GM18870 (cell line): ENCODE data around the gene METTL9.
"Not testable (repeated sequence)": the region's sequence is repeated elsewhere in the genome, so short reads cannot be mapped to it uniquely, and the experiment has no call there.

ENCODE experiments used
- ATAC-seq: cut with Tn5 transposase; IDR thresholded peaks from one replicate; pipeline ENCODE4 v1.9.1; 2021; ENCODE audit warnings: moderate library complexity; ENCODE audit not compliant: unreplicated experiment

Gene METTL9

GRCh38 chr16:21573506-21573905 is 25.9 kb upstream of the METTL9 start:
- not testable (repeated sequence) for ATAC-seq

DNA sequence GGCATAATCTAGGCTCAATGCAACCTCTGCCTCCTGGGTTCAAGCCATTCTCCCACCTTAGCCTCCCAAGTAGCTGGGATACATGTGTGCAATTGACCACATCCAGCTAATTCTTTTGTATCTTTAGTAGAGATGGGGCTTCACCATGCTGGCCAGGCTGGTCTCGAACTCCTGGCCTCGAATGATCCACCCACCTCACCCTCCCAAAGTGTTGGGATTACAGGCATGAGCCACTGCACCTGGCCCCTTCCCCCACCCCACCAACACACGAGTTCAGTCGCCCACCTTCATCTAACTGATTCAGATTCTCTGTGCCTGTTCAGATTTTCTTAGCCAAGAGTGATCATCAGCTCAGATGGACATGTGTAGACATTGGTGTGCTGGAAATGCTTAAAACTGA is 25.0 kb upstream of the METTL9 start:
- no peak for ATAC-seq

- not testable (repeated sequence) for ATAC-seq
These were observed 23.1 kb upstream of the METTL9 start for GRCh38 chr16:21576323-21576722.

GRCh38 chr16:21577487-21577886 is 21.9 kb upstream of the METTL9 start:
- not testable (repeated sequence) for ATAC-seq

DNA sequence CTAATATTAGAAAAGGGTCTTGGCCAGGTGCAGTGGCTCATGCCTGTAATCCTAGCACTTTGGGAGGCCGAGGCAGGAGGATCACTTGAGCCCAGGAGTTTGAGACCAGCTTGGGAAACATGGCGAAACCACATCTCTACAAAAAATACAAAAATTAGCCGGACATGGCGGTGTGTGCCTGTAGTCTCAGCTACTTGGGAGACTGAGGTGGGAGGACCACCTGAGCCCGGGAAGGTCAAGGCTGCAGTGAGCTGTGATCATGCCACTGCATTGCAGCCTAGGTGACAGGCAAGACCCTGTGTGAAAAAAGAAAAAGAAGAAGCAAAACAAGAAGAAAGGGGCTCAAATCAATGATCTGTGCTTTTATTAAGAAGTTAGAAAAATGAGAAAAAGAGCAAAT is 21.1 kb upstream of the METTL9 start:
- not testable (repeated sequence) for ATAC-seq

DNA sequence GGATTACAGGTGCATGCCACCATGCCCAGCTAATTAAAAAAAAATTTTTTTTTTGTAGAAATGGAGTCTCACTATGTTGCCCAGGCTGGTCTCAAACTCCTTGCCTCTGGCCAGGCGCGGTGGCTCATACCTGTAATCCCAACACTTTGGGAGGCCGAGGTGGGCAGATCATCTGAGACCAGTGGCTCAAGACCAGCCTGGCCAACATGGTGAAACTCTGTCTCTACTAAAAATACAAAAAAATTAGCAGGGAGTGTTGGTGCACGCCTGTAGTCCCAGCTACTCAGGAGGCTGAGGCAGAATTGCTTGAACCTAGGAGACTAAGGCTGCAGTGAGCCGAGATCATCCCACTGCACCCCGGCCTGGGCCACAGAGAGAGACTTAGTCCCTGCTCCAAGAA is 19.2 kb upstream of the METTL9 start:
- ATAC-seq, result not testable (repeated sequence)

DNA sequence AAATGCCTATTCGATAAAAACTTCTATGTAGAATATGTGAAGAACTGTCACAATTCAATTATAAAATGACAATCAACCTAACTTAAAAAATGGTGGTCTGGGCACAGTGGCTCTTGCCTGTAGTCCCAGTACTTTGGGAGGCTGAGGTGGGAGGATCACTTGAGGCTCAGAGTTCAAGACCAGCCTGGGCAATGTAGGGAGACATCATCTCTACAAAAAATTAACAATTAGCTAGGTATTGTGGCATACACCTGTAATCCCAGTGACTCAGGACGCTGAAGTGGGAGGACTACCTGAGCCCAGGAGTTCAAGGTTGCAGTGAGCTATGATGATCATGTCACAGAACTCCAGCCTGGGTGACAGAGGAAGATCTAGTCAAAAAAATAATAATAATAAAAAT is 18.6 kb upstream of the METTL9 start:
- ATAC-seq, result no peak

- no peak for ATAC-seq
These were observed 14.6 kb upstream of the METTL9 start for GRCh38 chr16:21584817-21585216.

GRCh38 chr16:21588593-21588992 is 10.8 kb upstream of the METTL9 start:
- ATAC-seq, result not testable (repeated sequence)

GRCh38 chr16:21589551-21589950 is 9.8 kb upstream of the METTL9 start:
- no peak for ATAC-seq

DNA sequence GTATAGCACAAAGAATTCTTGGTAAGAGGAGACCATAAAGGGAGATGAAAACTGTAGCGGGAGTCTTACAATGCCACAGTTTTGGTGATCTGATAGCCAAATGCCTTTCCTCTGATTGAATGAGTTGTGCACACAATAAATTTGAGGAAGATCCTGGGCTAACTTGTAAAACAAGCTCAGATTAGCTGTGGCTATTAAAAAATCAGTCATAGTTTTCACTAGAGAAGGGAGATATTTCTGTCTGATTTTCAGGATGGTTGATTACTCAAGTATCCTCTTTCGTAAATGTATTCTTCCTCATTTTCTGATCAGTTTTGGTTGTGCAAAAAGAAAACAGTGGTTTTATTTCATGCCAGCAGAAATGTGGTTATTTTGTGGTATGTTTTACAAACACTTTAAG is 9.1 kb upstream of the METTL9 start:
- ATAC-seq, result no peak

GRCh38 chr16:21590796-21591195 is 8.6 kb upstream of the METTL9 start:
- no peak for ATAC-seq

DNA sequence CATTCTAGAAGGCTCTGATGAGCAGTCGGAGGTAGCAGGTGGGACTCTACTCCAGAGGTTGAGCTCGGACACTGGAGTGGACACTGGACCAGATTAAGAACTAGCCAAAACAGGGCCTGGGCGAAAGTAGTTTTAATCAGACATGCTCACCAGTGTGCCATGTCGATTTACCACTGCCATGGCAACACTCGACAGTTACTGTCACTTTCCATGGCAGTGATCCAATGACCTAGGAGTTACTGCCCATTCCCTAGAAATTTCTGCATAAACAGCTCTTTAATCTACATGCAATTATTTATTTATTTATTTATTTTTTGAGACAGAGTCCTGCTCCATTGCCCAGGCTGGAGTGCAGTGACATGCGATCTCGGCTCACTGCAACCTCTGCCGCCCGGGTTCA is 7.2 kb upstream of the METTL9 start:
- no peak for ATAC-seq

- no peak for ATAC-seq
These were observed 5.7 kb upstream of the METTL9 start for GRCh38 chr16:21593530-21594289.

GRCh38 chr16:21597561-21598030 is 1.8 kb upstream of the METTL9 start:
- ATAC-seq, result no peak

- ATAC-seq, result no peak
These were observed 1.2 kb upstream of the METTL9 start for GRCh38 chr16:21598206-21598605.

DNA sequence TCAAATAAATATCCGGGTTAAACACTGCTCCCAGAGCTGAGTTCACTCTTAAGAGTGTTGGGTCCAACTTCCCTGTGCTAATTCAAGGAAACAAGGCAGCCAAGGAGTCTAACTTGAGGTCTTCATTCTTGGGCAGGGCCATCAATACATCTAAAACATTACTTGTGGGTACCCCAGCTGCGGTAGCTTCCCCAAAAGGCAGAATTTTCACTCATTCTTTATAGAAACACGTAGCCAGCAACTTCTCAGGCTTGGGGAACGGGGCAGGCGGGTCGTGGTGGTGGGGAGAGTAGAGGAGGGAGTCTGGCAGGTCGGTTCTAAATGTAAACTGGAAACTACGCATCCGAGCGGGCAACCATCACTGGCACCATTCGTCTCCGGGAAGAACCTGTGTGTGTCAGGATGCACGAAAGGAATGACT is 666 bp upstream of the METTL9 start:
- no peak for ATAC-seq

DNA sequence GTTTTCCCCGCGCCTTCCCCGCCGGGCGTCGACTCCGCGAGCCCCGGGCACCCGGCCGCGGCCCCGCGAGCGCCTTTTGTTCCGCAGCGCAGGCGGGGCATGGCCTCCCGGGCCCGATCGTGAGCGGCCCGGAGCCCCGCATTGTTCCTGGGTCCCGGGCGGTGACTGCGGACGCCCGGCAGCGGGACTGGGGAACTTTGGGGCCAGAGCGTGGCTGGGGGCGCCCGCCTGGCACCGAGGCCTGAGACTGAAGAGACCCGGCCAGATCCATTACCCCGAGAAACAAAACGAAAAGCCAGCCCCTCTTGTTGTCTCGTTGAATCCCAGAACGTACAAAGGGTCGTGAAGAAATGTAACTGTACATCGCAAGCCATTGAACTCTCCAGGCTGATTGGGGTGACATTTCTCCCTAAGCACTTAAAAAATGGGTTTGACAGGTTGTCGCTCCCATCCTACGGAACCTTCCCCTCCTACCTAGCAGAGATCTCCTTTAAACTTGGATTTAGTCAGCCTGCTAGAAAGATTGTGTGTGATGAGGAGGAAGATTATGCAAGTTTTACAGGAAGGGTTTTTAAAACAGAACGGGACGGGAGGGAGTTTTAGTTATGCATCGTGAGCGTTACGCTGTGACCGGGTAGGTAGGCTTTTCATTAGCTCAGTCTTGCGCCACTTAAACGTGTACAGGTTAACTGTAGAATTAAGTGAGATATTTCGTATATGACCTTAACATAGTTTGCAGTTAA is 825 bp downstream of the METTL9 start:
- ATAC-seq, result peak; percentile 15

- no peak for ATAC-seq
These were observed 3.4 kb downstream of the METTL9 start for GRCh38 chr16:21602785-21603184.

- ATAC-seq, result no peak
These were observed 4.6 kb downstream of the METTL9 start for GRCh38 chr16:21603928-21604327.

GRCh38 chr16:21605848-21606247 is 6.5 kb downstream of the METTL9 start:
- not testable (repeated sequence) for ATAC-seq

GRCh38 chr16:21608639-21609328 is 9.4 kb downstream of the METTL9 start:
- no peak for ATAC-seq
